ENCODE measurements around the gene PIAS3.
"Not testable (repeated sequence)": the region's sequence is repeated elsewhere in the genome, so short reads cannot be mapped to it uniquely, and the experiment has no call there.

Gene PIAS3

DNA sequence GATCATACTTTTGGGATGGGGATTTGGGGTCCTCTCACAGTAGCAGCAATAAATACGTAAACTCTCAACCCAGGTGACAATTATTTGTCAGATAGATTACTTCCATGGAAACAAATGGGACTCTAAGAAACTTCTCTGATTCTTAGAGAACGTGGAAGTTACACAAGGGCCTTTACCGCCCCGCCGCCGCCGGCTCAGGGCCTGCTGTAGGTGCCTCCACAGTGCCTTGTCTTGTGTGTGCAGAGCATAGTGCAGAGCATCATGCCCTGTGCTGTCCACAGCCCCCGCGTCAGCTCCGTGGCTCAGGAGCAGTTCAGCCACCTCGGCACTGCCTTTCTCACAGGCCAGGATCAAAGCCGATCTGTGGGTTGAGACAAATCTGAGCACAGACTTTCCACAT, 15.8 kb upstream of the PIAS3 start:
- no peak for DNase-seq (ENCODE audit: low read depth, low spot score)

GRCh38 chr1:145871994-145872924, 13.4 kb upstream of the PIAS3 start:
- DNase-seq (ENCODE audit: low read depth, low spot score) = peak; percentile 31

DNA sequence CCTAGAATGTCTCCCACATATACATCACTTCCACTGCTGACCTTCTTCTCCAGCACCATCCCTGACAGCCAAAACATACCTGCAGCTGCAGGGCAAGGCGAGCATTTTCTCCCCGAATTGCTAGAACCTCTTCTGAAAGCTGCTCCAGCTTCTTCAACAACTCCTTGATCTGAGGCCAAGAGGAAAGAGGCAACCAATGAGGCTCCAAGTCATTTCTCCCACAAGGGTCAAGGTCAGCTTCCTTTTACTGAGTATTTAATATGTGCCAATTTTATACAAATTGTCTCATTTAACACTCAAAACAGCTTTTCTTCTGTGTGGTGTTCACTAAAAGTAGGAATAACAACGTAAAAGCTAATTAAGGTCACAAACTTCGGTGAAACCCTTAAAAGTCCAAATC, 9.4 kb upstream of the PIAS3 start:
- no peak for DNase-seq (ENCODE audit: low read depth, low spot score)

DNA sequence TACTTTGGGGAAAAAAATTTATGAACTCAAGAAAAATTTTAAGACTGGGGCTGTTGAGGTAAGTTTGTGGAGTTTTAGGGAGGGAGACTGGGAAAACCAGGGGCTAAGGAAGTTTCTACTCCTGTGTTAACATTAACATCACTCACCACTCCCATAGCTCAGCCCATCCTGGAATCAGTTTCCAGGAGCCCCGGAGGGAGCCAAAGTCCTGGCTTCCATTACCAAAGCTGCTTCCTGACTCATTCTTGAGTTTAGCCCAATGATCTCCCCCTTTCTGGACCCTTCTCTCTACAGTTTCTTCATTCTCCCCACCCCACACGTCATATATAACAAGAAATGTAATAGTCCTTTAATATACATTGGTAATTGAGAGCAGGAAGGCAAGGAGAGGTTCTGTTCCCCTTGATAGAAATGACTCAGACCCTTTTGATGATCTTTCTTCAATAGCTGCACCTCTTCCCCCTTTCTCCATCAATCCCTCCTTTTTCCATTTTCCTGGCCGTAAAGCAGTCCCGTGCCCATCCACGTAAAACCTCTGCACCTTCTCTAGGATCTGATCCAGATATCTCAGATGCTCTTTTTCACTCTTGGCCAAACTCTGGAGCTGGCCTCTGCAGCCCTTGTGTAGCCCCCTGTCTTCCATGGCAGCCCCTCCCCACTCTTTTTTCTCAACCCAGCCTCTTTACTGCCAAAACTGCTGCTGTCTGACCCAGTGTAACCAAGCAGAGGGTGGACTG, 4.6 kb upstream of the PIAS3 start:
- DNase-seq (ENCODE audit: low read depth, low spot score) = no peak

- DNase-seq (ENCODE audit: low read depth, low spot score) = peak; percentile 82
Observed at GRCh38 chr1:145859491-145860023, 676 bp upstream of the PIAS3 start.

DNA sequence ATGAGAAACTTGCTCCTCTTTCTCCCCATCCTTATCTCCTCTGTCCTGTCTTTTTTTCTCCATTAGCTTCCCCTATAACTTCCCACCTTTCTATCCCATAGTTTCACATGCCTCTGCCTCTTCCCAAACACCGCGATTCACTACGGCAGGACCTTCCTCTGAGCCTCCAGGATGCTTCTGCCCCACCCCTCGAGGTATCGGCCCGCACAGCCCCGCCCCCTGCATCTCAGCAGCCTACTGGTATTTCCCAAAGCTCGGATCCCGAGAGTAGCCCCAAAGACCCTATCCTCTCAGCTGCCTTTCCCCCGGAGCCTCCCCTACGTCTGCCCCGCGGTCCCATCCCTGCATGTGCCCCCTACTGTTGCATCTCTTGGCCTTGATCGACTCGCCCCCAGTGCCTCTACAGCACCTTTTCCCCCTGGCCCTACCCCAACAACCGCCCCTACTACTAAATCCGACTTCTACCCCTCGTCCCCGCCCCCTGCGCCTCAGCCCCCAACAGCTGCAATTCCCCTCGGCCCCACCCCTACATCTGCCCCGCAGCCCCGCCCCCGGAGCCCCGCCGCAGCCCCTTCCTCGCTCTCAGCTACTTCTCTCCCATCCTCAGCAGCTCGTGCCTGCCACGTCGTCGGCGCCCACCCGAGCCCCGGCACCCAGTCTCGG, 512 bp downstream of the PIAS3 start:
- no peak for DNase-seq (ENCODE audit: low read depth, low spot score)

GRCh38 chr1:145857170-145857569, 1.7 kb downstream of the PIAS3 start:
- DNase-seq (ENCODE audit: low read depth, low spot score) = no peak

GRCh38 chr1:145855426-145855948, 3.4 kb downstream of the PIAS3 start:
- no peak for DNase-seq (ENCODE audit: low read depth, low spot score)

DNA sequence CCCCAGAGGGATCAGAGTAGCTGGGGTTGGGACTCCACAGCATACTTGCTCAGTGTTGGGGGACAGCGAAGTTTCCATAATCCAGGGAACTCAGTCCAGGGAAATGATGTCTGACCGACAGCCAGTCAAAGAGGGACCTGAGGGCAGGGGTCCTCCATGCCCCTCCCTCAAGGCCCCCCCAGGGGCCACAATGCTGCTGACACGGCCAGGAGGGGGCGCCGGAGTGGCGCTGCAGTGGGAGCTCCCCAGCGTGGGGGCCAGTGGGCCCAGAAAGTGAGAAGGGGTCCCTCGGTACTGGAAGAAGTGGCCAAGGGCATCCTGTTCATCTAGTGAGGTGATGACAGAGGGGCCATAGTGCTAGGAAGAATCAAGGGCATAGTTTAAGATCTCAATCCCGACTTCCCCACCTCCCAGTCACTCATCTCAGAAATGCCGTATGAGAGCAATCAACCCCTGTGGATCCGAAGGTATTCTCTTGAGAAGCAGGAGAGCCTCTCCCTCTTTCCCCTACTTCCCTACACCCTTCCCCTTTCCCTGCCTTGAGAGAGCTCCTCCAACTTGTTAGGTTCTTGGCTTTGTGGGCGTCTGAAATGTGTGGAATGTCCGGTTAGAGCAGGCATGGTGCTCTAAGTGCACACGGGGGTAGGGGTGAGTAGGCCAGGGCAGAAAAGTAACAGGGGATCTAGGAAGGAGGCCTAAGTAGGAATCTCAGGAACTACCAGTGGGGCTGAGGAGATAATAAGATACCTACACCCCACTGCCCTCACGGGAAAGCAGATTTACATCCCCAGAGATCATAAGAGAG, 9.3 kb downstream of the PIAS3 start:
- no peak for DNase-seq (ENCODE audit: low read depth, low spot score)

DNA sequence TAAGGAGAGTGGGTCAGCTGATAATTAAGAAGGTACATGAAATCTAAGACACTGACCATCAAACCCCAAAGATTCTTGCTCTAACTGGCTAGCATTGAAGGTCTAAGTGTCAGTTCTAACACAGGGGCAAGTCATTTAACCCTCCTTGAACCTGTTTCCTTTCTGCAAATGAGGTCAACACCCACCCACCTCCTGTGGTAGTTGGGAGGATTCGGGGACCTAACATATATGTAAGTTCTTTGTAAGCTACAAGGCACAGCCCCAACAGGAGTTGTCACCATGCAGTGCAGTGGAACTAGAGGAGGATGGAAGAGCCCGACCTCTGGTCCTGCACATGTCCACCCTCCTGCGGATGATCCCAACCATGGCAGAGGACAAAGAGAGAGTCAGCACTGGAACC, 11.1 kb downstream of the PIAS3 start:
- no peak for DNase-seq (ENCODE audit: low read depth, low spot score)

DNA sequence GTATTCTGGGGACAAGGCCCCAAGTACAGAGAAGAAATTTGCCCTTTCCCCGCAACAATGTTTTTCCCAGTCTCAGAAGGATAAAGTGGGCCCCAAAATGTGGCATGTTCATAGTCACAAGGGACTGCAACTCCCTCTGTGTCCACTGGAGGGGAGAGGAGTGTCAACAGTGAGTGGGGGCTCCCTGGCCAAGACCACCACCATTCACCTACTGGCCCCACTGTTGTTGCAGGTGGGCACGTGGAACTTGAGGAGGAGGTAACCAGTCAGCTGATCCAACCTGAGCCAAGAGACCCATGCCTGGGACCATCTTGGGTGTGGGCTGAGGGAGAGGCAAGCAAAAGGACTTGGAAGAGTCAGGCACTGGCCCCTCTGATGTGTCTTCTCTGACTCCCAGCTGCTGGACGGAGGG, 12.7 kb downstream of the PIAS3 start:
- no peak for DNase-seq (ENCODE audit: low read depth, low spot score)

- DNase-seq (ENCODE audit: low read depth, low spot score) = peak; percentile 65
Observed at GRCh38 chr1:145845514-145846161, 13.2 kb downstream of the PIAS3 start, which contains the start of gene NUDT17. Gene NUDT17 (plus strand): TSS chr1:145845630. CDS start chr1:145845641, 11 bp downstream.

DNA sequence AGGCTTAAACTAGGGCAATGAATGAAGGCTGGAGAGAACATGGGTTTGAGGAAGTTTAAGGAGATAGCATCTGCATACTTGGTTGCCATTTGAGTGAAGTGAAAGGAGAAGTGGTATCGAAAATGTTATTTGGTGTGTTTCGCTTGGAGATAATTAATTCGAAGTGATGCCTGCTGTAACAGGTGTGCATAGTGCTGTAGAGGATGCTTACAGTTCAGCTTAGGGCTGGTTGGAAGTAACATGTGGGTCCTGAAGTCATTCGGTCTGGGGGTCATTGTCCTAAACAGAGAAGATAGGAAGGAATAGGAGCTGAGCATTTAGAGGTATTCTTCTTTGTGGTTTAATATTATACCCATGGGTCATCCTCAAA, 13.8 kb downstream of the PIAS3 start:
- no peak for DNase-seq (ENCODE audit: low read depth, low spot score)

GRCh38 chr1:145843031-145843430, 15.8 kb downstream of the PIAS3 start:
- no peak for DNase-seq (ENCODE audit: low read depth, low spot score)

DNA sequence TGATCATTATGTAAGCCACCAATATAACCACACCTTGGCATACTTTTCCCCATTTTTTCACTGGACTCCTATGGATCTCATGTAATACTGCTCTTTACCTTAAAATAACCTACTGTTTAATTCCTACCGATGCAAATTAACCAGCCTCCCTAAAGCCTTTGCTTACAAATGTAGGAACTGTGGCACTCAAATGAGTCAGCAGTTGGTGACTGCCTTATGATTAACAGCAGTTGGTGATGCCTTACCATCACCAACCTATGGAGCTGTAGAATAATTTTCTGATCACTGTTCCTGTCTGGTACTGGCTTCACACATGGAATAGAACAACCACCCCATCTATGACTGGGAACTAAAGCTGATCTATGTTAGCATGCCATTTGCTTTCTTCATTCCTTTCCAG, 21.2 kb downstream of the PIAS3 start:
- DNase-seq (ENCODE audit: low read depth, low spot score) = no peak

- DNase-seq (ENCODE audit: low read depth, low spot score) = not testable (repeated sequence)
Observed at GRCh38 chr1:145830810-145831209, 28.1 kb downstream of the PIAS3 start.

DNA sequence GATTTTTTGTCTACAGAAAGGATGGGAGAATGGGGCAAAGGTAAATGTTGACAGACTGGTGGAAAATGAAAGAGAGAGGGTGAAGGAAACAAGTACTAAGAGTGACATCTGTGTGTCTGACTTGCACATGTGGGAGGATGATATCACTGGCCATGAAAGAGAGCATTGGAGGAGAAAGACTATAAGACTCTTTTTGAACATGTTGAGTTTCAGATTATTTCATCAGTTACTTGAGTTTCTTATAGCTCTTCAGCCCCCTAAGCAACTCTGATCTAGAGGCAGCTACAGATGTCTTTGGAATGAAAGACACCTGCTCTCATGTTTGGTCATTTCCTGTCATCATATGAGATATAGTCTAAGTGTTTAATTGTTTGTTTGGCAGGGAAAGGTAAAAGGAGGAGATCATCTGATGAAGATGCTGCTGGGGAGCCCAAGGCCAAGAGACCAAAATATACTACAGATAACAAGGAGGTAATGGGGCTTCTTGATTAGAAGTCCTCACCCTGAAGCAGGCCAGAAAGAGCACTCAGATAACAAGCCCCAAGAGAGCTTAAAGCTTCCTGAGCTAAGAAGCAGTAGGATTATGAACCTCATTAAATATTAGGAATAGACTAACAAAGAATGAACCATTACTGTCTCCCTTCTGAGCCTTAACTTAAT, 30.4 kb downstream of the PIAS3 start:
- DNase-seq (ENCODE audit: low read depth, low spot score) = no peak

DNA sequence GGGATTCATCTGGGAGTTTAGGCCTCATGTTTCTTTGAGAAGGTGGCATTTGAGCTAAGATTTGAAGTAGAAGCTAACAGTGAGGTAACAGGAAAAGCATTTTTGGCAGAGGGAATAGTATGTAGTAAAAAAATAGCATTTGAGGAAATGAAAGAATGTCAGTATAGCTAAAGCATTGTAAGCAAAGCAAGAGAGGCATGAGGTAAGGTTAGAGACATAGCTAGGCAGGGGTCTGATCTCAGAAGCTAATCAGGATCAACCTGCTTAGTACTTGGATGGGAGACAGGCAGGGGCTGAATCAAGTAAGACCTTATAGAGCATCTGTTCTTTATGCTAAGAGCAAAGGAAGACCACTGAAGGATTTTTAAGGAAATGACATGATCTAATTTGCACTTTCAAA, 30.9 kb downstream of the PIAS3 start:
- DNase-seq (ENCODE audit: low read depth, low spot score) = no peak

DNA sequence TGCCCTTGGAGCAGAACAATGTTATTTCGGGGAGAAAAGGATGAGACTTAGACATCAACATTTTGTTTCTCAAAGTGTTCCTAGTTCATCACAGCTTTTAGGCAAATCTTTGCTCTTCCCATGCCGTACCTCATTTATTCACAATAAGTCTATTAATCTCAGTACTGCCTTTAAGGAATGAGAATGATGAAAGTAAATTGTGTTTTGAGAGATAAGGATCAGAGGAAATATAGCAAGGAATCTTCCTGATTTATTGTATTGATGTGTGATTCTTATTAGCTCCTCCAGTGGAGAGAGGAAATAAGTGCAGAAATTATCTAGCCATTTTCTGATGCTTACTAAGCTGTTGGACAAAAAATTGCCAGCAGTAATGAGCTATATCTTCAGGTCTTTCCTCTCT, 32.9 kb downstream of the PIAS3 start:
- no peak for DNase-seq (ENCODE audit: low read depth, low spot score)

DNA sequence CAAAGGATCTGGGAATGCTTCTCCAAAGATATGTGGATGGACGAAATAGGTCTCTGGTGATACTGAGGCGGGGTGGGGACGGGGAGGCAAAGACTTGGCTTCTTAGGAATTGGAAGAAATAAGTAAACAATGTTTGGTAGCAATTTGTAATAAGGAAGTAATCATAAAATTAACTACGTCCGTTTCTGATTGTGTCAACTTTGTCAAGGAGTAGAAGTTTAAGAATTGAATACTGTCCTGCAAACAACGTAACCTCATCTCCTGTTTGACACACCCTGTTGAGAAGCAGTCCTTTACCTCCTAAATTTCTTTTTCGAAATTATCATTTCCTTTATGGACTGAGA, 34.4 kb downstream of the PIAS3 start:
- DNase-seq (ENCODE audit: low read depth, low spot score) = no peak

Data from smooth muscle cell of the brain vasculature (primary cell).